Fibroblast of peridontal ligament (primary cell): ENCODE data around the gene CDC42BPB.
"Not testable (repeated sequence)": the region's sequence is repeated elsewhere in the genome, so short reads cannot be mapped to it uniquely, and the experiment has no call there.

Experiments
- DNase-seq: peaks from one replicate; pipeline ENCODE4 v3.0.0-alpha.2; 2010; ENCODE audit errors: extremely low read depth

The CDC42BPB gene

GRCh38 chr14:102928412-102929240 lies 128.7 kb downstream of the CDC42BPB start:
- no peak for DNase-seq

- DNase-seq: no peak
These were observed 129.4 kb downstream of the CDC42BPB start for GRCh38 chr14:102927878-102928411.

- no peak for DNase-seq
These were observed 129.9 kb downstream of the CDC42BPB start for GRCh38 chr14:102927346-102927877.

GRCh38 chr14:102926840-102927239 lies 130.5 kb downstream of the CDC42BPB start:
- not testable (repeated sequence) for DNase-seq

GRCh38 chr14:102926104-102926503 lies 131.2 kb downstream of the CDC42BPB start:
- no peak for DNase-seq

GRCh38 chr14:102925646-102926045 lies 131.7 kb downstream of the CDC42BPB start:
- no peak for DNase-seq

- DNase-seq: no peak
These were observed 132.4 kb downstream of the CDC42BPB start for GRCh38 chr14:102924632-102925588.

- DNase-seq: no peak
These were observed 133.3 kb downstream of the CDC42BPB start for GRCh38 chr14:102923925-102924486.

GRCh38 chr14:102923201-102923924 lies 134.0 kb downstream of the CDC42BPB start:
- DNase-seq: no peak

- DNase-seq: no peak
These were observed 134.7 kb downstream of the CDC42BPB start, which contains the start of gene AMN for GRCh38 chr14:102922490-102923200. Gene AMN (plus strand): TSS chr14:102922663. CDS start chr14:102922689, 26 bp downstream.

GRCh38 chr14:102920998-102921304 lies 136.4 kb downstream of the CDC42BPB start:
- DNase-seq: no peak

- no peak for DNase-seq
These were observed 136.9 kb downstream of the CDC42BPB start for GRCh38 chr14:102920273-102920997.

GRCh38 chr14:102918438-102918837 lies 138.9 kb downstream of the CDC42BPB start:
- no peak for DNase-seq

GRCh38 chr14:102917469-102918211 lies 139.7 kb downstream of the CDC42BPB start:
- DNase-seq: peak; percentile 35

GRCh38 chr14:102917056-102917385 lies 140.3 kb downstream of the CDC42BPB start:
- no peak for DNase-seq

- DNase-seq: no peak
These were observed 140.8 kb downstream of the CDC42BPB start for GRCh38 chr14:102916347-102917055.

GRCh38 chr14:102915292-102916110 lies 141.8 kb downstream of the CDC42BPB start:
- no peak for DNase-seq
